GM10266 (cell line): ENCODE measurements around the gene OSM.

Source experiments
- DNase-seq: peaks from one replicate; pipeline ENCODE4 v3.0.0; 2012; ENCODE audit errors: extremely low spot score
- TF ChIP-seq, protein P1 (sequence below): IDR thresholded peaks from 2 replicates; pipeline ENCODE4 v1.5.1; 2012; ENCODE audit warnings: mild to moderate bottlenecking, low read depth; ENCODE audit not compliant: control insufficient read depth, insufficient read depth; ENCODE audit errors: missing control alignments

OSM gene

DNA sequence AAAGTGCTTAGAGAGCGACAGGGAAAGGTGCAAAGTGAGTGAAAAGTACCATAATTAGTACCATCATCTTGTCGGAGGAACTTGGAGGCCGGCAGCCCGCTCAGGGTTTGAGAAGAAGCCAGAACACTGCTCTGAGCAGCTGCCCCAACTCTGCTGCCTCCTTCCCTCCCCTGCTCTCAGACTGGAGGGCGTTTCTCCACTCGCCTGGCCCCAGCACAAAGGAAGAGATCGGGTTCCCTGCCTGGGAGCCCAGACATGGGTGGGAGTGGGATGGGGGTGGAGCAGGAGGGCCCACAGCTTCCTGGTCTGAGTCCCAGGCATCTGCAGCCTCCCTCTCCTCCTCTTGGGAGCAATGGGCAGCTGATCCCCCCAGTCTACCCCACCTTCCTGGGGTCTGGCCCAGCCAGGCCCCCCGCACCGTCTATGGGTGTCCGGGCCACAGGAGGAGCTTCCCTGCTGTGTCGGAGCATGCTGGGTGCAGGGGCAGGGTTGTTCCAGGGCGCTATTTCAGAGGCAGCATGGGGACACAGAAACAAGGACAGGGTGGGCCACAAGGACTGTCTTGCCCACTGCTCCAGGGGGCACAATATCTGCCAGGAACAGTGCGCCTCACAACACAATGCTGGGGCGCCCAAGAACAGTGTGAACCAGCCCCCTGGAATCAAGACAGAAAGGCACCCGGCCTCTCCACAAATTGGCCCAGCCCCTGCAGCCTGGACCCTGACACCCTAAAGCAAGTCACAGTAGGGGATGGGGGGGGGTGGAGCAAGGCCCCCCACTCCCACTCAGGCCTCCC lies 24.9 kb downstream of the OSM start:
- TF ChIP-seq, protein P1, sequence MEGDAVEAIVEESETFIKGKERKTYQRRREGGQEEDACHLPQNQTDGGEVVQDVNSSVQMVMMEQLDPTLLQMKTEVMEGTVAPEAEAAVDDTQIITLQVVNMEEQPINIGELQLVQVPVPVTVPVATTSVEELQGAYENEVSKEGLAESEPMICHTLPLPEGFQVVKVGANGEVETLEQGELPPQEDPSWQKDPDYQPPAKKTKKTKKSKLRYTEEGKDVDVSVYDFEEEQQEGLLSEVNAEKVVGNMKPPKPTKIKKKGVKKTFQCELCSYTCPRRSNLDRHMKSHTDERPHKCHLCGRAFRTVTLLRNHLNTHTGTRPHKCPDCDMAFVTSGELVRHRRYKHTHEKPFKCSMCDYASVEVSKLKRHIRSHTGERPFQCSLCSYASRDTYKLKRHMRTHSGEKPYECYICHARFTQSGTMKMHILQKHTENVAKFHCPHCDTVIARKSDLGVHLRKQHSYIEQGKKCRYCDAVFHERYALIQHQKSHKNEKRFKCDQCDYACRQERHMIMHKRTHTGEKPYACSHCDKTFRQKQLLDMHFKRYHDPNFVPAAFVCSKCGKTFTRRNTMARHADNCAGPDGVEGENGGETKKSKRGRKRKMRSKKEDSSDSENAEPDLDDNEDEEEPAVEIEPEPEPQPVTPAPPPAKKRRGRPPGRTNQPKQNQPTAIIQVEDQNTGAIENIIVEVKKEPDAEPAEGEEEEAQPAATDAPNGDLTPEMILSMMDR, result no peak
- DNase-seq, result no peak

DNA sequence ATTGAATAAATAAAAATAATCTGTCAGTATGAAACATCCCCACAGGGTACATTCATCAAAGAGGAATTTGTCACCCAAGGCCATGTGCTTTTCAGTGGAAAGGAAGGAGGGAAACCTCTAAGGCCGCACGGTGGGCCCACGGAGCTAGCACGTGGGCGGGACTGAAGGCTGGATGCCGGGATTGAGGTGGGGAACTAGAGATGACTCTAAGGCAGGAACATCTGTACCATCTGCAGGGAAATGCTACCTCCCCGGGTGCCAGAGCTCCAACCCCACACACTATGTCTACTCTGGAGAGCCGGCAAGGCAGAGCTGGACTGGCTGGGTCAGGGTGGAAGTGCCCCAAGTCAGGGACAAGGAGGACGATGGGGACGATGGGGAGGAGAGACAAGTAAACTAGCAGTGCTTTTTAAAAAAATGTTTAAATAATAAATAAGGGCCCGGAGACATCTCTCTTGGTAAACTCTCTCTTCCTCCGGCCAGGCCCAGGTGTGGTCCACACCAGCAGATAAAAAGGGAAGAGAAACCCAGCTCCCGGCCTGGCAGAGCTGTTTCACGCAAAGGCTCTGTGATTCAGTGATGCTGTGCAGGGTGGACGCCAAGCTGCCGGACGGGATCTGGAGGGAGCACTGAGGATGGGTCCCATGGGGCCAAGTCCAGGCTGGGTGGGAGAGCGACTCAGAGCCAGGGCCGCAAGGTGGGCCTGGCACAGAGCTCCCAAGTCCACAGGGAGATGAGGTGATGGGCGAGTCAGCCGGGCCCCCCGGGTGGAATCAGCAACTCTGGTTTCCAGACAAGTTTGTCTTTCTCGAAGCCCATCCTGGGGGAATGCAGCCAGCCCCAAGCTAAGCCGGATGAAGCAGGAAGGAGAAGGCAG lies 25.9 kb downstream of the OSM start:
- no peak for DNase-seq
- TF ChIP-seq, protein P1, result no peak

DNA sequence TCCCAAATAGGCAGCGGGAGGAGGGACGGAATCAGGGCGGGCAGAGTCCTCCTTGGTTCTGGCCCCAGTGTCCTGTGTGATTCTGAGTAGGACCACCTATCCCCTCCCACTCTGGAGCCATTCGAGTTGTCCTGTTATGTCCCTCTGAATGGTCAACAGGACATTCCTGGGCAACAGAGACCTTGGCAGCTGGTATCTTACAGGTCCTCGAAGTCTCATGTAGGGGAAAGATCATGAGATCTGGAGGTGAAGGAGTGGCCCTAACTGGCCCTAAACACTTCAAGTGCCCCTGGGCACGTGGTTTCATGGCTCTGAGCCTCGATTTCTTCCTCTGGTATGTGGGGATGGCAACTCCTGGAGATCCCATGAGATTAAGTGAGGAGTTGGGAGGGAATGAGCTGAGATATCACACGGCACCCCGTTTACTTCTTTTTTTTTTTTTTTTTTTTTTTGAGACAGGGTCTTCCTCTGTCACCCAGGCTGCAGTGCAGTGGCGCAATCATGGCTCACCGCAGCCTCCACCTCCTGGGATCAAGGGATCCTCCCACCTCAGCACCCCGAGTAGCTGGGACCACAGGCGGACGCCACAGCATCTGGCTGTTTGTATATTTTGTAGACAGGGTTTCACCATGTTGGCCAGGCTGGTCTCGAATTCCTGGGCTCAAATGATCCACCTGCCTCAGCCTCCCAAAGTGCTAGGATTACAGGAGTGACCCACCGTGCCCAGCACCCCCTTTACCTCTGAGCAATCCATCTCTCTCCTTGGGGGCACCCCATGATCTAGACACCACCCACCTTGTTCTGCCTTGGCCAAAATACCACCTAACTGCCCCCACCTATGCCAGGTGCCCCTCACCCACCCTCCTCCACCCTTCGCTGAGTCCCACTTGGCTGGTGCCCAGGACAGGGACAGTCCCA lies 26.9 kb downstream of the OSM start:
- DNase-seq, result no peak
- TF ChIP-seq, protein P1, result no peak

DNA sequence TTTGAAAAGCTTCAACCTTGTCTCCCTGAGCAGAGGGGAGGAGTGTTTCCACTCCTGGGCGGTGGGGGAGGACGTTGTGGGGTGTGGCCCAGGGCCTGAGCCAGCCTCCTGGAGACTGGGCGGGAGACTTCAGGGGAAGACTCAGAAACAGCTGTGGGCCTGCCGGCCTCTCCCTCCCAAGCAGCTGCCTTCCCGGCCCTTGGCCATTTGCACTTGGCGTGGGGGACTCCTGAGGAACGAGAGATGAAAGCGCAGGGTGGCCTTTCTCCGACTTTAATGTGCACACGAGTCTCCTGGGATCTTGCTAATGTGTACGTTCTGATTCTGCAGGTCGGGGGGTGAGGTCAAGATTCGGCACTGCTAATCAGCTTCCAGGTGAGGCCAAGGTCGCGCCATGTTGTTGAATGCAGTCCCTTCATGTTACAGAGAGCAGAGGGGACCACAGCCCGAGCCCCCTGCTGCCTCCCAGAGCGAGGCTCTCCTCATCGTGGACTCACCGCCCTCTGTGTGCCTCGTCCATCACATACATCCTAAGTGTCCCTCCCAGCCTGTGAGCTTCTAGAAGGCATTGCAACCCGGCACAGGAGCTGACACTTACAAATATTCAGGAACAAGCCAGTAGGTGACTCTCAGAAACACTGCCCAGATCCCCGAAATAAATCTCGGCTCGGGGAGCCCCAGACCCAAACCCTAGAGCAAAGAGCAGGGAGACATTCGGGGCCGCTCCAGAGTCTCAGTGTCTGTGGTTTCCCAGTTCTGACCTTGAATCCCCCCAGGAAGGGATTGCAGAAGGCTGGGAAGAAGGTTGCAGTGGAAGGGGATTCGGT lies 27.8 kb downstream of the OSM start:
- DNase-seq, result no peak
- TF ChIP-seq, protein P1, result no peak

DNA sequence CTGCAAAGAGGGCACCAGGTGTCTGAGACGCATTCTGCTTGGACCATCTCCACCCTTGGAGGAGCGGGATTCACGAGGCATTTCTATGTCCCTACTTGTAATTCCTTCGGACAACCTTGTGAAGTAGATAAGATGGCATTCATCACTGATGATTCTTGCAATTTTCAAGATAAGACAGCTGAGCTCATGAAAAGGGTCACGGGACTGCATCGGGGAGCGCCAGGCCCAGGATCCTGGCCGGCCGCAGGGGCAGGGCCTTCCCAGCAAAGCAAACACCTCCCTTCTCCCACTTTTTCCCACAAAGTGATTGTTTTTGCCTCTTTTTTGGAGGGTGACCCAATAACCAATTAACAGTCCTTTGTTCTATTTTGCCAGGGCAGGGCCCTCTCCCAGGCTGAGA lies 28.5 kb downstream of the OSM start:
- TF ChIP-seq, protein P1, result no peak
- no peak for DNase-seq

DNA sequence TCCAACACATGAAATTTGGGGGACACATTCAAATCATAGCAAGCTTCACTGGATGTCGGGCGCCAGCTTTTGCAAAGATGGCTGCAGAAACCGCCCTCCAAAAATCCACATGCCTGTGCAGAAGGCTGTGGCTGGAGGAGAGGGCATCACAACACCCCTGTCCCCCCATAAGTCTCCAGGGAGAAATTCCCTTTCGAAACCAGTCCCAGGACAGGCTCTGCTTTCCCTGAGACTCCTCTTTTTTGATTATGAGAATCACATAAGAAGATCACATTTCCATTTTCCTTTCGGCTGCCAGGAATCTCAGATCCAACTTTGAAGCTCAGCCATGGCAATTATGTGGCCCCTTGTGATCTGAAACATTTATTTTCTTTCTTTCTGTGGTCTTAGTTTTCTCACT lies 29.8 kb downstream of the OSM start:
- TF ChIP-seq, protein P1, result no peak
- DNase-seq, result no peak
